Glomerular endothelial cell (primary cell): ENCODE results near the gene WNT4. TPM values are rescaled to one million over a fixed set of nuclear protein-coding genes. Genes with fewer than 3 reads are reported as not detected.

Source experiments
- DNase-seq: peaks from one replicate; pipeline ENCODE4 v3.0.0-alpha.2; 2011; ENCODE audit warnings: low read depth, low spot score; ENCODE audit errors: extremely low read depth
- total RNA-seq: library from RNA; depleted of rRNA; stranded (reverse); fragments of >200 nt; gene quantifications from 2 replicates; pipeline ENCODE4 v1.2.3, GENCODE V29; 2015

The WNT4 gene
- total RNA-seq, result 0.10 and 0.29 TPM in 2 replicates

- DNase-seq, result no peak
Observed at GRCh38 chr1:22143065-22144033, at the start of gene WNT4. Gene WNT4, minus strand, starts transcription at chr1:22143097. Its CDS starts 175 bp downstream, at chr1:22142922.

GRCh38 chr1:22190731-22191130 is 47.8 kb upstream of the WNT4 start:
- no peak for DNase-seq

- no peak for DNase-seq
Observed at GRCh38 chr1:22190251-22190650, 47.4 kb upstream of the WNT4 start.

- no peak for DNase-seq
Observed at GRCh38 chr1:22189619-22190018, 46.7 kb upstream of the WNT4 start.

GRCh38 chr1:22188914-22189313 is 46.0 kb upstream of the WNT4 start:
- no peak for DNase-seq

- DNase-seq, result no peak
Observed at GRCh38 chr1:22188436-22188835, 45.5 kb upstream of the WNT4 start.

GRCh38 chr1:22186311-22186710 is 43.4 kb upstream of the WNT4 start:
- DNase-seq, result no peak

- DNase-seq, result no peak
Observed at GRCh38 chr1:22184892-22185612, 42.2 kb upstream of the WNT4 start.

- no peak for DNase-seq
Observed at GRCh38 chr1:22184454-22184853, 41.6 kb upstream of the WNT4 start.

GRCh38 chr1:22182715-22183114 is 39.8 kb upstream of the WNT4 start:
- DNase-seq, result no peak

- no peak for DNase-seq
Observed at GRCh38 chr1:22179197-22179803, 36.4 kb upstream of the WNT4 start.

GRCh38 chr1:22177354-22178003 is 34.6 kb upstream of the WNT4 start:
- no peak for DNase-seq

- no peak for DNase-seq
Observed at GRCh38 chr1:22176258-22176657, 33.4 kb upstream of the WNT4 start.

GRCh38 chr1:22174446-22175220 is 31.7 kb upstream of the WNT4 start:
- DNase-seq, result no peak

- DNase-seq, result no peak
Observed at GRCh38 chr1:22171951-22172715, 29.2 kb upstream of the WNT4 start.

- no peak for DNase-seq
Observed at GRCh38 chr1:22169816-22170215, 26.9 kb upstream of the WNT4 start.

- DNase-seq, result no peak
Observed at GRCh38 chr1:22168412-22168973, 25.6 kb upstream of the WNT4 start.

GRCh38 chr1:22166439-22166838 is 23.5 kb upstream of the WNT4 start:
- DNase-seq, result no peak
